Measurements from ENCODE around the gene RFXANK. TPM values are rescaled to one million over a fixed set of nuclear protein-coding genes. Genes with fewer than 3 reads are reported as not detected.
A peak's percentile ranks its signal among the peaks of the same experiment; 100 is the strongest.

RFXANK gene
- total RNA-seq, 3 donors from 2014 or later (not counting 1 experiment from before 2014, with no cell fraction given): 50.1 to 67.5 (median 66.0) TPM

- intact Hi-C loops (cut with micrococcal nuclease): loop anchor here (2.0 kb wide), 1 partner anchor 78 kb away; no protein-coding TSS in a partner anchor
- Mint-ChIP-seq H3K36me3 (no peaks in the 10 kb centered on the region), H3K27ac (no peak overlapping the region), H3K4me3 (peak overlapping the region; percentile 83), H3K9me3 (no peaks in the 10 kb centered on the region), H3K27me3 (ENCODE audit: low read depth in 2 of 2) (peaks cover 0 to 3% of the 10 kb centered on the region in 2 donors), H3K4me1 (peaks cover 4 to 12% of the 10 kb centered on the region in 2 donors)
- peak; percentile 65 to 88 for DNase-seq
- TF ChIP-seq, protein P1, sequence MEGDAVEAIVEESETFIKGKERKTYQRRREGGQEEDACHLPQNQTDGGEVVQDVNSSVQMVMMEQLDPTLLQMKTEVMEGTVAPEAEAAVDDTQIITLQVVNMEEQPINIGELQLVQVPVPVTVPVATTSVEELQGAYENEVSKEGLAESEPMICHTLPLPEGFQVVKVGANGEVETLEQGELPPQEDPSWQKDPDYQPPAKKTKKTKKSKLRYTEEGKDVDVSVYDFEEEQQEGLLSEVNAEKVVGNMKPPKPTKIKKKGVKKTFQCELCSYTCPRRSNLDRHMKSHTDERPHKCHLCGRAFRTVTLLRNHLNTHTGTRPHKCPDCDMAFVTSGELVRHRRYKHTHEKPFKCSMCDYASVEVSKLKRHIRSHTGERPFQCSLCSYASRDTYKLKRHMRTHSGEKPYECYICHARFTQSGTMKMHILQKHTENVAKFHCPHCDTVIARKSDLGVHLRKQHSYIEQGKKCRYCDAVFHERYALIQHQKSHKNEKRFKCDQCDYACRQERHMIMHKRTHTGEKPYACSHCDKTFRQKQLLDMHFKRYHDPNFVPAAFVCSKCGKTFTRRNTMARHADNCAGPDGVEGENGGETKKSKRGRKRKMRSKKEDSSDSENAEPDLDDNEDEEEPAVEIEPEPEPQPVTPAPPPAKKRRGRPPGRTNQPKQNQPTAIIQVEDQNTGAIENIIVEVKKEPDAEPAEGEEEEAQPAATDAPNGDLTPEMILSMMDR (IDR thresholded peaks at IDR 0.05): peak; percentile 76
- peak; percentile 83 to 98 (median 95) for ATAC-seq
- peaks cover 5% of the 10 kb centered on the region for H3K27me3 ChIP-seq (ENCODE audit: control insufficient read depth, insufficient read depth, low read length)
- whole genome bisulfite sequencing (ENCODE audit: insufficient coverage): 3% methylated on average over 59 of the region's 59 CpGs
- peak overlapping the region; percentile 25 for H3K4me3 ChIP-seq (ENCODE audit: low read length)
- H3K36me3 ChIP-seq (ENCODE audit: control insufficient read depth, insufficient read depth, low read length): no peaks in the 10 kb centered on the region
- no peak overlapping the region for H3K27ac ChIP-seq (ENCODE audit: low read length)
- peaks cover 10% of the 10 kb centered on the region for H3K4me1 ChIP-seq (ENCODE audit: control insufficient read depth, insufficient read depth, low read length)
- no peaks in the 10 kb centered on the region for H3K9me3 ChIP-seq (ENCODE audit: control insufficient read depth, insufficient read depth, low read length)
Observed at GRCh38 chr19:19224852-19225494, 32.9 kb downstream of the RFXANK start.

DNA sequence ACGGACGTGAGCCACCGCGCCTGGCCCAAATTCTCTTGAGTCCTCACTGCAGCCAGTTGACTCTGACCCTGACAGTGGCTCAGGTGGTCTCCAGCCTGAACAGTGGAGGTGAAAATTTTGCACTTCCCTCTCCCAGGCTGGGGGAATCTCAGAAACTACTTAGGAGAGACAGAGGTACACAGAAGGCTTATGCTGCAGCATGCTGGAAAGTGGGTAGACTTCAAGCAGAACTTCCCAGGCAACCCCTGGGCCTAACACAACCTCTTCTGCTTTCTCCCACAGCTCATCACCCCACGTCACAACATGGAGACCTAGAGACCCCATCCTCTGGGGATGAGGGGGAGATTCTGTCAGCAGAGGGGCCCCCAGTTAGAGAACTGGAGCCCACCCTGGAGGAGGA, 34.1 kb downstream of the RFXANK start:
- Histone ChIP-seq H3K4me1 (ENCODE audit: control insufficient read depth, insufficient read depth, low read length) (peaks cover 10% of the 10 kb centered on the region), H3K9me3 (ENCODE audit: control insufficient read depth, insufficient read depth, low read length) (no peaks in the 10 kb centered on the region), H3K4me3 (ENCODE audit: low read length) (no peak overlapping the region), H3K27ac (ENCODE audit: low read length) (no peak overlapping the region), H3K36me3 (ENCODE audit: control insufficient read depth, insufficient read depth, low read length) (no peaks in the 10 kb centered on the region), H3K27me3 (ENCODE audit: control insufficient read depth, insufficient read depth, low read length) (peaks cover 5% of the 10 kb centered on the region)
- DNase-seq (no peak), ATAC-seq (no peak)
- Mint-ChIP-seq H3K36me3 (no peaks in the 10 kb centered on the region), H3K27me3 (ENCODE audit: low read depth in 2 of 2) (peaks cover 0 to 3% of the 10 kb centered on the region in 2 donors), H3K4me1 (peaks cover 4 to 12% of the 10 kb centered on the region in 2 donors), H3K9me3 (no peaks in the 10 kb centered on the region), H3K27ac (no peak overlapping the region), H3K4me3 (no peak overlapping the region)
- WGBS (ENCODE audit: insufficient coverage): 93% methylated on average over 4 of the region's 5 CpGs
- TF ChIP-seq, protein P1 (IDR thresholded peaks at IDR 0.05): no peak
- intact Hi-C loops (cut with micrococcal nuclease): no loop called here

GRCh38 chr19:19226663-19227062, 34.6 kb downstream of the RFXANK start:
- H3K27ac Mint-ChIP-seq: no peak overlapping the region
- TF ChIP-seq, protein P1 (IDR thresholded peaks at IDR 0.05): no peak
- intact Hi-C loops (cut with micrococcal nuclease): no loop called here
- Histone ChIP-seq H3K9me3 (ENCODE audit: control insufficient read depth, insufficient read depth, low read length) (no peaks in the 10 kb centered on the region), H3K27me3 (ENCODE audit: control insufficient read depth, insufficient read depth, low read length) (peaks cover 5% of the 10 kb centered on the region), H3K27ac (ENCODE audit: low read length) (no peak overlapping the region), H3K4me1 (ENCODE audit: control insufficient read depth, insufficient read depth, low read length) (peaks cover 10% of the 10 kb centered on the region), H3K4me3 (ENCODE audit: low read length) (no peak overlapping the region), H3K36me3 (ENCODE audit: control insufficient read depth, insufficient read depth, low read length) (no peaks in the 10 kb centered on the region)
- DNase-seq (no peak), ATAC-seq (no peak)
- H3K4me1 Mint-ChIP-seq: peaks cover 4 to 12% of the 10 kb centered on the region in 2 donors
- no peaks in the 10 kb centered on the region for H3K36me3 Mint-ChIP-seq
- WGBS (ENCODE audit: insufficient coverage): 75% methylated on average over 10 of the region's 10 CpGs
- H3K27me3 Mint-ChIP-seq (ENCODE audit: low read depth in 2 of 2): peaks cover 0 to 3% of the 10 kb centered on the region in 2 donors
- no peak overlapping the region for H3K4me3 Mint-ChIP-seq
- H3K9me3 Mint-ChIP-seq: no peaks in the 10 kb centered on the region

DNA sequence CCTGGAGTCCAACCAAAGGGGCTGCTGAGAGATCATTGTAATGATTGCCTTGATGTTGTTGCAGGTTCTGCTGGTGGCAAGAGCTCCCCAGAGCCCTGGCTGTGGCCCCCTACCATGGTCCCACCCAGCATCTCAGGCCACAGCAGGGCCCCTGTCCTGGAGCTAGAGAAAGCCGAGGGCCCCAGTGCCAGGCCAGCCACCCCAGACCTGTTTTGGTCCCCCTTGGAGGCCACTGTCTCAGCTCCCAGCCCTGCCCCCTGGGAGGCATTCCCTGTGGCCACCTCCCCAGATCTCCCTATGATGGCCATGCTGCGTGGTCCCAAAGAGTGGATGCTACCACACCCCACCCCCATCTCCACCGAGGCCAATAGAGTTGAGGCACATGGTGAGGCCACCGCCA, 35.2 kb downstream of the RFXANK start:
- no peak for ATAC-seq
- TF ChIP-seq, protein P1 (IDR thresholded peaks at IDR 0.05): no peak
- H3K4me3 Mint-ChIP-seq: no peak overlapping the region

More for the DNA sequence above, 35.2 kb downstream of the RFXANK start:
- Histone ChIP-seq H3K9me3 (ENCODE audit: control insufficient read depth, insufficient read depth, low read length) (no peaks in the 10 kb centered on the region), H3K36me3 (ENCODE audit: control insufficient read depth, insufficient read depth, low read length) (no peaks in the 10 kb centered on the region), H3K27me3 (ENCODE audit: control insufficient read depth, insufficient read depth, low read length) (peaks cover 5% of the 10 kb centered on the region), H3K4me1 (ENCODE audit: control insufficient read depth, insufficient read depth, low read length) (peaks cover 10% of the 10 kb centered on the region), H3K4me3 (ENCODE audit: low read length) (no peak overlapping the region), H3K27ac (ENCODE audit: low read length) (no peak overlapping the region)
- Mint-ChIP-seq H3K27me3 (ENCODE audit: low read depth in 2 of 2) (peaks cover 0 to 6% of the 10 kb centered on the region in 2 donors), H3K4me1 (peaks cover 4 to 12% of the 10 kb centered on the region in 2 donors), H3K9me3 (no peaks in the 10 kb centered on the region), H3K27ac (no peak overlapping the region), H3K36me3 (no peaks in the 10 kb centered on the region)
- intact Hi-C loops (cut with micrococcal nuclease): no loop called here
- DNase-seq: no peak
- WGBS (ENCODE audit: insufficient coverage): 83% methylated on average over 4 of the region's 4 CpGs
